GM12875 (cell line): ENCODE measurements around the gene MBD2.

Source experiments
- H3K4me3 ChIP-seq: one replicate; pipeline ENCODE4 v1.5.1; 2011; ENCODE audit warnings: low read depth, low read length, control low read depth
- TF ChIP-seq, protein P1 (sequence below): IDR thresholded peaks from 2 replicates; pipeline ENCODE4 v1.5.1; 2011; ENCODE audit warnings: low read depth, mild to moderate bottlenecking, control low read depth, inconsistent platforms, low read length, moderate library complexity, borderline replicate concordance; ENCODE audit not compliant: insufficient read depth

Gene MBD2

GRCh38 chr18:54151376-54151775 lies 73.1 kb downstream of the MBD2 start:
- TF ChIP-seq, protein P1, sequence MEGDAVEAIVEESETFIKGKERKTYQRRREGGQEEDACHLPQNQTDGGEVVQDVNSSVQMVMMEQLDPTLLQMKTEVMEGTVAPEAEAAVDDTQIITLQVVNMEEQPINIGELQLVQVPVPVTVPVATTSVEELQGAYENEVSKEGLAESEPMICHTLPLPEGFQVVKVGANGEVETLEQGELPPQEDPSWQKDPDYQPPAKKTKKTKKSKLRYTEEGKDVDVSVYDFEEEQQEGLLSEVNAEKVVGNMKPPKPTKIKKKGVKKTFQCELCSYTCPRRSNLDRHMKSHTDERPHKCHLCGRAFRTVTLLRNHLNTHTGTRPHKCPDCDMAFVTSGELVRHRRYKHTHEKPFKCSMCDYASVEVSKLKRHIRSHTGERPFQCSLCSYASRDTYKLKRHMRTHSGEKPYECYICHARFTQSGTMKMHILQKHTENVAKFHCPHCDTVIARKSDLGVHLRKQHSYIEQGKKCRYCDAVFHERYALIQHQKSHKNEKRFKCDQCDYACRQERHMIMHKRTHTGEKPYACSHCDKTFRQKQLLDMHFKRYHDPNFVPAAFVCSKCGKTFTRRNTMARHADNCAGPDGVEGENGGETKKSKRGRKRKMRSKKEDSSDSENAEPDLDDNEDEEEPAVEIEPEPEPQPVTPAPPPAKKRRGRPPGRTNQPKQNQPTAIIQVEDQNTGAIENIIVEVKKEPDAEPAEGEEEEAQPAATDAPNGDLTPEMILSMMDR: no peak

GRCh38 chr18:54150226-54150625 lies 74.2 kb downstream of the MBD2 start:
- TF ChIP-seq, protein P1: no peak

More at GRCh38 chr18:54151376-54151775, 73.1 kb downstream of the MBD2 start:
- H3K4me3 ChIP-seq: no peak overlapping the region

GRCh38 chr18:54149078-54149697 lies 75.3 kb downstream of the MBD2 start:
- no peak overlapping the region for H3K4me3 ChIP-seq
- TF ChIP-seq, protein P1: no peak

More at GRCh38 chr18:54150226-54150625, 74.2 kb downstream of the MBD2 start:
- no peak overlapping the region for H3K4me3 ChIP-seq

GRCh38 chr18:54148678-54149077 lies 75.8 kb downstream of the MBD2 start:
- TF ChIP-seq, protein P1: no peak
- no peak overlapping the region for H3K4me3 ChIP-seq

- H3K4me3 ChIP-seq: no peak overlapping the region
- TF ChIP-seq, protein P1: no peak
These were observed 76.3 kb downstream of the MBD2 start for GRCh38 chr18:54148151-54148550.

DNA sequence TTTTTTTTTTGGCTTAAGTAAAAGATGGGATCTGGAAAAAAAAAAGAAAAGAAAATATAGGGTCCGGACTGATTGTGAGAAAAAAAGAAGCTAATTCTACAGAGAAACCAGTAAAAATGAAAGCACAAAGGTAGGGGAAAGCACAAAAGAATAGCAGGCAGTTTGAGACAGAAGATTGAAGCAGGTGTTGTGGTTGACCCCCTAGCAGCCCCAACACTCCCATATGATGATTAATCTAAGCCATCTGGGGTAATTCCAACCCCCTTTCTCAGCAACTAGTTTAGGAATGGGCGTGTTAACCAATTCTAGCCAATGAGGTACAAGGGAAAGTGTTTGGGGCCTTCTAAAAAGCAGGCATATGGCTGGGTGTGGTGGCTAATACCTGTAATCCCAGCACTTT lies 77.0 kb downstream of the MBD2 start:
- TF ChIP-seq, protein P1: no peak
- H3K4me3 ChIP-seq: no peak overlapping the region

DNA sequence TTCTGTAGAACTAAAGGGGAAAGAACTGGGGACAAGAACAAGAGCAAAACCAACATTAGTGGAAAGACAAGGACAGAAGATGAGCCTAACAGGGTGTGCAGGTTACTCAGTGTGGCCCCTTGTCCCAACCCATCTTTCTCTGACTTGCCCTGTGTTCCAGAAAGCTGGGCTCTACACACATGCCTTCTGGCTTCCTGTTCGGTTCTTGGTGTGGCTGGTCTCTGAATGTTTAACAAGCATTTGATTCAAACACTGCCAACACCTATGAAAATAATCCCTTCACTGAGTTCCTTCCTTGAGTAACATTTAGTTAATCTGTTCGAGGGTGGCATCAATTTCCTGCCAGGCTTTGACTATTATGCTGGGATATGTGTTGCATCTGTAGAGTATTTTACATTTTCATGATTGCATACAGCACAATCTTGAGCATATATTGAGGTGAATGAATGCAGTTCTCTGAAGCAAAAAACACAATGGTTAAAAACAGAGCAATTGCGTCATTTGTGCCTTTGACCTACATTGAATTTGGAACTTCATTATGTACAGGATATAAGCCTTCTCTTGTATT lies 83.3 kb downstream of the MBD2 start:
- no peak overlapping the region for H3K4me3 ChIP-seq
- TF ChIP-seq, protein P1: no peak
